A549 treated with AZD9567 at 1 μM for 4 hours (cell line): Measurements from ENCODE around the gene RAB29. TPM values are rescaled to one million over a fixed set of nuclear protein-coding genes. Genes with fewer than 3 reads are reported as not detected.

Experiments
- total RNA-seq: library from RNA; stranded (reverse); fragments of 200-300 nt; extraction: Qiagen RNA extraction; gene quantifications from 5 replicates; pipeline ENCODE4 v1.2.3, GENCODE V29; 2022; ENCODE audit not compliant: insufficient read depth

RAB29 gene
- total RNA-seq = 8.7 to 10.7 TPM (median 9.4 TPM) in 5 replicates

DNA sequence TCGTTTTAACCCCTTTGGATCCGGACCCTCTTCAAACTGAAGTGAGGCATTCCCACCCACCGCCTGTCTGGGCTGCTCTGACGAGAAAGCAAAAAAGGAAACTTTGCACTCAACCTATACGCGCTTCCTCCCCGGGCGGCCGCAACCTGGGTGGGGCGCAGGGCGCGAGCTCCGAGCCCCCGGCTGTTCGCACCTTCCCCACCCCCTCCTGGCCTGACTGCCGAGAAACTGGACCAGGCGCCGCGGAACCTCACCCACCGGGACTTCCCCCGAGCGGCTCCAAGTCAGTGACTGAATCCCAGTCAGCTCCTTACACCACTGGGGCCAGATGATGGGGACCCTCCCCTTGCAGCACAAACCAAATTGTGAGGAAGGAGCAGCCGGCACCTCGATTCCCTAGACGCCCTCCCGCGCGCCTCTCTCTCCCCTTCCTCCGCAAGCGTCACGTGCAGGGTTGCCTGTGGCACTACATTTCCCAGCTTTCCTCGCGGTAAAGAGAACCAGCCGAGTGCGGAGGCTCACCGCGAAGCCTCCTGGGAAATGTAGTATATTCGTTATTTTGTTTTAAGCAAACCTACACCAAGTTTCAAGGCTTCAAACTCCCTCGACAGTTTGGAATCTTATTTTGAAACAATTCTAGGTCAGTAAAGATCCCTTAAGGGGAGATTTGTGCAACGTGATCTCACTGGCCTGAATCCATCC is at the start of gene RAB29:
RAB29 (minus strand) TSS at position 468 of the 702 bp plus-strand sequence. CDS start 526 bp downstream, outside the sequence.

DNA sequence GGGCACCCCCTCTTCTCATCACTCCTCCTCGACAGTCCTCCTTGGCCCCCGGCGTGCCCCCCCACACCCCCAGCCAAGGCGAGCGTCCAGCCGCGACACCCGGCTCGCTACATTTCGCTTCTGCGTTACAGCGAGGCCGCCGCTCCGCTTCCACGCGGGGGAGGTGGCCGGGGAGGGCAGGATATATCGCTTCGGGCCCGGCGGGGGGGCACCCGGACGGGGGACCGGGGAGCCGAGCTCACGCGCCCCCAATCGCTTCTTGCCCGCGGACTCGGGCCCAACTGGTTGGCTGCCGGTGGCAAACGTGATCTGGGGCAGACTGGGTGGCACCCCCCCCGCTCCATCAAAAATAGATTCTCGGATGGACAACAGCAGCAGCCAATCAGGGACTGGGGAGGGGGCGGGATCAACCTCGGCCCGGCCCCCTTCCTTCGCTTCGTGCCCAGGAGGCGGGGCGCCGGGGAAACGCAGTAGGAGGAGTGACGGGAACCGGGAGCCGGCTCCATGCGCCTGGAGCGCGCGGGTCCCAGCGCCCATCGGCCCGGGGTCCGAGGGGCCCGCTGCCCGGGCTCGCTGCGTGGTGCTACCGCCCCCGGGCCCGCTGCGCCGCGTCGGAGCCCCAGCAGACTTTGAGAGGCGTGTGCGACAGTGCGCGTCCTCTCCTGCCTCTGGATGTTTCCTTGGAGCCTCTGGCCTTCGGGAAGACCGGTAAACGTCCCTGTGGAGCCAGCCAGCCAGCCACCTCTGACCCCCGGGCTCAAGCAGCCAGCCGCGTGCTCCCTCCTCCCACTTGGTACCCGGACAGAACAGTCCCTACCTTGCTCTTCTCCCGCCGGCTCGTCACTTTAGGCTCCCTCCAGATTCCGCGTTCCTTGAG is 37.8 kb upstream of the RAB29 start, which contains the start of gene SLC41A1:
SLC41A1 (minus strand) TSS at position 321 of the 877 bp plus-strand sequence. CDS start 2,757 bp downstream, outside the sequence.

GRCh38 chr1:205750138-205751035 is 24.9 kb downstream of the RAB29 start, which contains the start of gene NUCKS1:
TSS of gene NUCKS1 (minus strand) at chr1:205750182. CDS start at chr1:205749973, 209 bp downstream.

Other genes starting within 250 kb of the RAB29 start
- 6.0 to 13.4 TPM (median 6.8 TPM) in 5 replicates for gene ELK4, start 143.5 kb downstream of the RAB29 start, total RNA-seq
- gene SLC45A3, start 95.0 kb downstream of the RAB29 start, total RNA-seq = 3.9 to 5.5 TPM (median 5.0 TPM) in 5 replicates
- gene NUCKS1, start 25.3 kb downstream of the RAB29 start, total RNA-seq = 106 to 118 TPM (median 110 TPM) in 5 replicates
- 15.2 to 23.9 TPM (median 22.9 TPM) in 5 replicates for gene SLC41A1, start 37.7 kb upstream of the RAB29 start, total RNA-seq
- not detected in 5 replicates for gene PM20D1, start 74.7 kb upstream of the RAB29 start, total RNA-seq
- gene SLC26A9, start 168.0 kb upstream of the RAB29 start, total RNA-seq = 0.06 to 0.13 TPM (median 0.08 TPM) in 4 of 5 replicates, not detected in the other
- 0.81 to 1.5 TPM (median 0.99 TPM) in 4 of 5 replicates, not detected in the other for gene RAB7B, start 227.9 kb upstream of the RAB29 start, total RNA-seq
- not detected in 5 replicates for gene CTSE, start 248.4 kb upstream of the RAB29 start, total RNA-seq